Kidney (tissue), 14 donors: ENCODE measurements around the gene CLASRP. TPM values are rescaled to one million over a fixed set of nuclear protein-coding genes. Genes with fewer than 3 reads are reported as not detected.
A peak's percentile ranks its signal among the peaks of the same experiment; 100 is the strongest.

ENCODE experiments used
- DNase-seq, 5 donors: peaks; one replicate each; pipeline ENCODE4 v3.0.0-alpha.2; 2013 to 2020
- FAIRE-seq: peaks from 2 replicates; lab custom pipeline; 2012; peaks lifted over from hg19 to GRCh38; lab: Jason Lieb, UNC
- H3K27ac ChIP-seq, 2 donors: one replicate each; pipeline ENCODE4 v1.7.0; 2013; ENCODE audit warnings: low read depth in 2 of 2, low read length in 2 of 2, inconsistent platforms in 1 of 2
- H3K27me3 ChIP-seq: one replicate; pipeline ENCODE4 v1.7.1; 2013; ENCODE audit warnings: low read length, inconsistent platforms; ENCODE audit not compliant: control insufficient read depth, insufficient read depth
- H3K36me3 ChIP-seq, 3 donors: one replicate each; pipeline versions ENCODE4 v1.7.0 to v1.7.1; 2013; ENCODE audit warnings: low read length in 3 of 3, control low read depth in 1 of 3, inconsistent platforms in 1 of 3; ENCODE audit not compliant: insufficient read depth in 3 of 3, control insufficient read depth in 2 of 3
- H3K4me1 ChIP-seq, 3 donors: one replicate each; pipeline versions ENCODE4 v1.7.0 to v1.7.1; 2013; ENCODE audit warnings: low read length in 3 of 3, inconsistent platforms in 1 of 3, low read depth in 1 of 3; ENCODE audit not compliant: control insufficient read depth in 2 of 3, insufficient read depth in 2 of 3
- H3K4me3 ChIP-seq, 3 donors: one replicate each; pipeline versions ENCODE4 v1.7.0 to v1.8.1; 2013; ENCODE audit warnings: low read length in 3 of 3, control low read depth in 1 of 3, inconsistent platforms in 1 of 3
- H3K9ac ChIP-seq, 3 donors: one replicate each; pipeline versions ENCODE4 v1.7.0 to v1.7.1; 2013; ENCODE audit warnings: low read length in 3 of 3, control low read depth in 1 of 3, inconsistent platforms in 1 of 3
- H3K9me3 ChIP-seq, 3 donors: one replicate each; pipeline versions ENCODE4 v1.7.0 to v1.7.1; 2013; ENCODE audit warnings: low read length in 3 of 3, control low read depth in 1 of 3, inconsistent platforms in 1 of 3; ENCODE audit not compliant: control insufficient read depth in 2 of 3, insufficient read depth in 1 of 3
- intact Hi-C: fragments of 100-400 bp; cut with DNase I; formaldehyde crosslinking; loops from one replicate; pipeline ENCODE4 v1.11.1; 2022
- polyA plus RNA-seq: library from polyadenylated mRNA; stranded (reverse); fragments of 350-450 nt; fragmentation: Illumina TruSeq; extraction: RNeasy Lipid Tissue Mini Kit (QIAGEN cat#74804); gene quantifications from one replicate; pipeline ENCODE4 v1.2.3, GENCODE V29; 2014; ENCODE audit warnings: low read depth, low replicate concordance; ENCODE audit not compliant: insufficient read depth
- total RNA-seq: library from RNA; stranded (reverse); fragmentation: NEBNext Ultra II Directional; extraction: Animal tissue kit (Norgen Biotek cat#: 25700); gene quantifications from one replicate; pipeline ENCODE4 v1.2.1, GENCODE V29; 2021
- TF ChIP-seq, protein P1 (sequence below): IDR thresholded peaks from 3 replicates; pipeline ENCODE4 v1.5.1; 2012; ENCODE audit warnings: mild to moderate bottlenecking, moderate library complexity, borderline replicate concordance; ENCODE audit not compliant: insufficient read depth; ENCODE audit errors: extremely low read depth
- donor health status: control.
- donor health status: control.
- donor health status: control.
- donor health status: control.
- donor health status: control.
- donor health status: DM: yes; HTN: yes; CAD: no.
- donor health status: Normal renal cell carcinoma (clear cell type).

The CLASRP gene
- total and polyA plus RNA-seq, 2 donors from 2014 or later = 38.0 to 83.6 TPM

DNA sequence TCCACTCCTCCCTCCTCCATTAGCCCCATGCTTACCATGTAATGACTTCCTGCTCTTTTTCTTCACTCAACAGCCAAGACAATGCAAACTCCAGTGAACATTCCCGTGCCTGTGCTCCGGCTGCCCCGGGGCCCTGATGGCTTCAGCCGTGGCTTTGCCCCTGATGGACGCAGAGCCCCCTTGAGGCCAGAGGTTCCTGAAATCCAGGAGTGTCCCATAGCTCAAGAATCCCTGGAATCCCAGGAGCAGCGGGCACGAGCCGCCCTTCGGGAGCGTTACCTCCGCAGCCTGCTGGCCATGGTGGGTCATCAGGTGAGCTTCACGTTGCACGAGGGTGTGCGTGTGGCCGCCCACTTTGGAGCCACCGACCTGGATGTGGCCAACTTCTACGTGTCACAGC lies 51.2 kb downstream of the CLASRP start:
- no peak overlapping the region for H3K9ac ChIP-seq
- intact Hi-C loops = no loop called here
- DNase-seq (no peak), FAIRE-seq (no peak)
- peaks cover 0 to 7% (median 4%) of the 10 kb centered on the region in 3 donors for H3K36me3 ChIP-seq
- TF ChIP-seq, protein P1, sequence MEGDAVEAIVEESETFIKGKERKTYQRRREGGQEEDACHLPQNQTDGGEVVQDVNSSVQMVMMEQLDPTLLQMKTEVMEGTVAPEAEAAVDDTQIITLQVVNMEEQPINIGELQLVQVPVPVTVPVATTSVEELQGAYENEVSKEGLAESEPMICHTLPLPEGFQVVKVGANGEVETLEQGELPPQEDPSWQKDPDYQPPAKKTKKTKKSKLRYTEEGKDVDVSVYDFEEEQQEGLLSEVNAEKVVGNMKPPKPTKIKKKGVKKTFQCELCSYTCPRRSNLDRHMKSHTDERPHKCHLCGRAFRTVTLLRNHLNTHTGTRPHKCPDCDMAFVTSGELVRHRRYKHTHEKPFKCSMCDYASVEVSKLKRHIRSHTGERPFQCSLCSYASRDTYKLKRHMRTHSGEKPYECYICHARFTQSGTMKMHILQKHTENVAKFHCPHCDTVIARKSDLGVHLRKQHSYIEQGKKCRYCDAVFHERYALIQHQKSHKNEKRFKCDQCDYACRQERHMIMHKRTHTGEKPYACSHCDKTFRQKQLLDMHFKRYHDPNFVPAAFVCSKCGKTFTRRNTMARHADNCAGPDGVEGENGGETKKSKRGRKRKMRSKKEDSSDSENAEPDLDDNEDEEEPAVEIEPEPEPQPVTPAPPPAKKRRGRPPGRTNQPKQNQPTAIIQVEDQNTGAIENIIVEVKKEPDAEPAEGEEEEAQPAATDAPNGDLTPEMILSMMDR = no peak
- H3K4me1 ChIP-seq = peaks cover 2 to 21% (median 20%) of the 10 kb centered on the region in 3 donors
- no peak overlapping the region for H3K27ac ChIP-seq
- H3K9me3 ChIP-seq = no peaks in the 10 kb centered on the region
- no peak overlapping the region for H3K4me3 ChIP-seq
- no peaks in the 10 kb centered on the region for H3K27me3 ChIP-seq

GRCh38 chr19:45090606-45091005 lies 51.8 kb downstream of the CLASRP start:
- peaks cover 2 to 22% (median 21%) of the 10 kb centered on the region in 3 donors for H3K4me1 ChIP-seq
- FAIRE-seq = no peak
- H3K27me3 ChIP-seq = no peaks in the 10 kb centered on the region
- H3K9ac ChIP-seq = peak overlapping the region in 2 of 3 donors; percentile 41 to 54
- intact Hi-C loops = no loop called here
- peak overlapping the region; percentile 72 to 94 (median 77) for H3K4me3 ChIP-seq
- DNase-seq = no peak
- TF ChIP-seq, protein P1 = no peak
- H3K9me3 ChIP-seq = no peaks in the 10 kb centered on the region
- peaks cover 0 to 7% (median 0%) of the 10 kb centered on the region in 3 donors for H3K36me3 ChIP-seq
- H3K27ac ChIP-seq = peak overlapping the region; percentile 68 to 71

GRCh38 chr19:45091031-45091923 lies 52.4 kb downstream of the CLASRP start:
- Histone ChIP-seq H3K4me1 (peaks cover 2 to 28% (median 24%) of the 10 kb centered on the region in 3 donors), H3K27ac (peak overlapping the region; percentile 68 to 74), H3K9ac (peak overlapping the region; percentile 54 to 91 (median 90)), H3K36me3 (peaks cover 0 to 7% (median 0%) of the 10 kb centered on the region in 3 donors), H3K27me3 (no peaks in the 10 kb centered on the region), H3K9me3 (no peaks in the 10 kb centered on the region), H3K4me3 (peak overlapping the region; percentile 77 to 94 (median 82))
- DNase-seq (peak; percentile 99 to 100 (median 99)), FAIRE-seq (peak; percentile 97)
- TF ChIP-seq, protein P1 = no peak
- intact Hi-C loops = no loop called here
